HG02610 (cell line): ENCODE results near the gene ABR.
"Not testable (repeated sequence)": the region's sequence is repeated elsewhere in the genome, so short reads cannot be mapped to it uniquely, and the experiment has no call there.

Experiments used
- ATAC-seq: cut with Tn5 transposase; IDR thresholded peaks from one replicate; pipeline ENCODE4 v1.9.1; 2021; ENCODE audit warnings: mild to moderate bottlenecking, moderate library complexity; ENCODE audit not compliant: unreplicated experiment

Gene ABR

GRCh38 chr17:1050246-1050995, 129.4 kb downstream of the ABR start:
- no peak for ATAC-seq

- ATAC-seq: no peak
Measured at GRCh38 chr17:1049446-1050225, 130.1 kb downstream of the ABR start.

- ATAC-seq: not testable (repeated sequence)
Measured at GRCh38 chr17:1048516-1049115, 131.2 kb downstream of the ABR start.

- no peak for ATAC-seq
Measured at GRCh38 chr17:1047879-1048470, 131.8 kb downstream of the ABR start.

- no peak for ATAC-seq
Measured at GRCh38 chr17:1047177-1047878, 132.5 kb downstream of the ABR start.

- ATAC-seq: no peak
Measured at GRCh38 chr17:1045456-1045855, 134.3 kb downstream of the ABR start.

- not testable (repeated sequence) for ATAC-seq
Measured at GRCh38 chr17:1044387-1045009, 135.3 kb downstream of the ABR start.

- no peak for ATAC-seq
Measured at GRCh38 chr17:1043601-1044251, 136.1 kb downstream of the ABR start.

- no peak for ATAC-seq
Measured at GRCh38 chr17:1042486-1042885, 137.3 kb downstream of the ABR start.

- ATAC-seq: no peak
Measured at GRCh38 chr17:1041746-1042145, 138.0 kb downstream of the ABR start.

- ATAC-seq: no peak
Measured at GRCh38 chr17:1040216-1040600, 139.6 kb downstream of the ABR start.

GRCh38 chr17:1039511-1040215, 140.1 kb downstream of the ABR start:
- no peak for ATAC-seq

GRCh38 chr17:1039123-1039507, 140.7 kb downstream of the ABR start:
- no peak for ATAC-seq

GRCh38 chr17:1038459-1039122, 141.2 kb downstream of the ABR start:
- ATAC-seq: no peak

GRCh38 chr17:1037238-1037879, 142.4 kb downstream of the ABR start:
- no peak for ATAC-seq

GRCh38 chr17:1036845-1037237, 142.9 kb downstream of the ABR start:
- ATAC-seq: no peak

GRCh38 chr17:1036171-1036844, 143.5 kb downstream of the ABR start:
- ATAC-seq: no peak
